H1 (cell line): ENCODE data around the gene FAM8A1. TPM values are rescaled to one million over a fixed set of nuclear protein-coding genes. Genes with fewer than 3 reads are reported as not detected.

ENCODE experiments used
- CTCF ChIA-PET: fragments of 300-600 bp; sonication (Branson Sonifier 250); formaldehyde crosslinking; loops from one replicate; lab custom pipeline; 2021; ENCODE audit not compliant: partially characterized antibody; lab: Charles Lee
- POLR2A ChIA-PET: fragments of 300-600 bp; sonication (Branson Sonifier 250); formaldehyde crosslinking; loops from one replicate; lab custom pipeline; 2021; ENCODE audit warnings: inconsistent platforms; ENCODE audit not compliant: partially characterized antibody; lab: Charles Lee
- DNase-seq, 2 experiments: peaks; one replicate each; pipeline versions ENCODE4 v3.0.0 to v3.0.0-alpha.2; 2010 to 2022; ENCODE audit warnings: low spot score in 2 of 2, low read depth in 1 of 2, mixed read lengths in 1 of 2
- FAIRE-seq: peaks from 2 replicates; lab custom pipeline; 2011; peaks lifted over from hg19 to GRCh38; lab: Jason Lieb, UNC
- H2AFZ ChIP-seq: 2 replicates; pipeline ENCODE4 v1.8.1; 2012; ENCODE audit warnings: low read length, inconsistent platforms
- H2AK5ac ChIP-seq: 2 replicates; pipeline ENCODE4 v1.6.1; 2013; ENCODE audit warnings: low read depth, low read length
- H2BK120ac ChIP-seq: replicated peaks from 2 replicates; pipeline ENCODE3; 2013; ENCODE audit warnings: low read depth, low read length, inconsistent platforms
- H2BK12ac ChIP-seq: 2 replicates; pipeline ENCODE4 v1.6.1; 2013; ENCODE audit warnings: low read depth, low read length
- H2BK15ac ChIP-seq: 2 replicates; pipeline ENCODE4 v1.6.1; 2013; ENCODE audit warnings: low read length
- H2BK20ac ChIP-seq: 2 replicates; pipeline ENCODE4 v1.6.1; 2013; ENCODE audit warnings: low read length
- H2BK5ac ChIP-seq: 2 replicates; pipeline ENCODE4 v1.6.1; 2013; ENCODE audit warnings: low read depth, low read length
- H3K14ac ChIP-seq: 2 replicates; pipeline ENCODE4 v1.6.1; 2013; ENCODE audit warnings: inconsistent platforms; ENCODE audit not compliant: insufficient read length
- H3K18ac ChIP-seq: 2 replicates; pipeline ENCODE4 v1.6.1; 2013; ENCODE audit warnings: low read length; ENCODE audit errors: extremely low read depth
- H3K23ac ChIP-seq: 2 replicates; pipeline ENCODE4 v1.6.1; 2013; ENCODE audit warnings: inconsistent platforms; ENCODE audit not compliant: insufficient read length
- H3K23me2 ChIP-seq: 2 replicates; pipeline ENCODE4 v1.6.1; 2013; ENCODE audit warnings: low read depth, low read length
- H3K27ac ChIP-seq: 2 replicates; pipeline ENCODE4 v1.6.1; 2011; ENCODE audit warnings: low read depth, low read length, inconsistent platforms
- H3K27me3 ChIP-seq, 4 experiments: replicated peaks in 1 of 4; 1 replicate in 1 of 4; 2 replicates in 3 of 4; pipeline versions ENCODE4 v1.6.1 to v1.8.1; 2011 to 2013; ENCODE audit warnings: low read length in 3 of 4, mild to moderate bottlenecking in 3 of 4, inconsistent platforms in 2 of 4, mixed read lengths in 2 of 4, moderate library complexity in 1 of 4; ENCODE audit not compliant: control insufficient read depth in 3 of 4, insufficient read depth in 3 of 4; ENCODE audit errors: extremely low read depth in 1 of 4
- H3K36me3 ChIP-seq, 4 experiments: 2 replicates each; pipeline versions ENCODE4 v1.6.1 to v1.8.1; 2011 to 2013; ENCODE audit warnings: mild to moderate bottlenecking in 4 of 4, low read length in 3 of 4, moderate library complexity in 2 of 4, control low read depth in 1 of 4, inconsistent platforms in 1 of 4; ENCODE audit not compliant: insufficient read depth in 4 of 4, control insufficient read depth in 2 of 4
- H3K4ac ChIP-seq: replicated peaks from 2 replicates; pipeline ENCODE3; 2013; ENCODE audit warnings: low read length, low read depth, mixed read lengths, inconsistent platforms; ENCODE audit not compliant: insufficient read length
- H3K4me1 ChIP-seq, 4 experiments: replicated peaks in 1 of 4; 1 replicate in 1 of 4; 2 replicates in 3 of 4; pipeline versions ENCODE4 v1.6.1 to v1.8.1; 2011 to 2013; ENCODE audit warnings: low read length in 3 of 4, inconsistent platforms in 2 of 4, mixed read lengths in 1 of 4; ENCODE audit not compliant: insufficient read depth in 4 of 4, control insufficient read depth in 3 of 4
- H3K4me2 ChIP-seq, 2 experiments: 2 replicates each; pipeline versions ENCODE4 v1.6.1 to v1.8.1; 2011 to 2013; ENCODE audit warnings: low read depth in 2 of 2, low read length in 2 of 2, control low read depth in 1 of 2, inconsistent platforms in 1 of 2, mild to moderate bottlenecking in 1 of 2; ENCODE audit not compliant: insufficient read depth in 1 of 2
- H3K4me3 ChIP-seq, 4 experiments: fragments of 200-600, 300-600 bp in 1 of 4; sonication (generic), shearing (Covaris generic), sonication (Bioruptor Twin) in 1 of 4; 2 replicates each; pipeline versions ENCODE4 v1.5.1 to v1.8.1; 2011 to 2016; ENCODE audit warnings: low read length in 4 of 4, low read depth in 3 of 4, control low read depth in 2 of 4, inconsistent platforms in 2 of 4, mild to moderate bottlenecking in 2 of 4, mixed read lengths in 1 of 4, moderate library complexity in 1 of 4; ENCODE audit not compliant: insufficient read depth in 2 of 4; ENCODE audit errors: extremely low read depth in 1 of 4
- H3K56ac ChIP-seq: replicated peaks from 2 replicates; pipeline ENCODE3; 2013; ENCODE audit warnings: low read depth, mild to moderate bottlenecking, mixed read lengths, low read length, inconsistent platforms; ENCODE audit not compliant: insufficient read length
- H3K79me1 ChIP-seq: 2 replicates; pipeline ENCODE4 v1.6.1; 2013; ENCODE audit warnings: low read depth, low read length, control low read depth
- H3K79me2 ChIP-seq, 2 experiments: 2 replicates each; pipeline versions ENCODE4 v1.6.1 to v1.8.1; 2012 to 2013; ENCODE audit warnings: low read length in 2 of 2, mild to moderate bottlenecking in 2 of 2, inconsistent platforms in 1 of 2; ENCODE audit not compliant: insufficient read depth in 2 of 2, control insufficient read depth in 1 of 2
- H3K9ac ChIP-seq, 4 experiments: replicated peaks in 1 of 4; 1 replicate in 1 of 4; 2 replicates in 3 of 4; pipeline versions ENCODE4 v1.6.1 to v1.8.1; 2011 to 2013; ENCODE audit warnings: low read depth in 3 of 4, low read length in 3 of 4, control low read depth in 2 of 4, mild to moderate bottlenecking in 2 of 4, moderate library complexity in 2 of 4, inconsistent platforms in 1 of 4; ENCODE audit errors: extremely low read depth in 1 of 4
- H3K9me3 ChIP-seq, 2 experiments: 2 replicates each; pipeline versions ENCODE4 v1.6.1 to v1.8.1; 2012 to 2013; ENCODE audit warnings: mild to moderate bottlenecking in 2 of 2, moderate library complexity in 2 of 2, control low read depth in 1 of 2, inconsistent platforms in 1 of 2, low read depth in 1 of 2, low read length in 1 of 2, mixed read lengths in 1 of 2; ENCODE audit not compliant: insufficient read depth in 2 of 2
- H4K20me1 ChIP-seq, 2 experiments: replicated peaks in 1 of 2; 2 replicates each; pipeline versions ENCODE3 to v1.8.1; 2011 to 2013; ENCODE audit warnings: inconsistent platforms in 2 of 2, low read length in 2 of 2, mild to moderate bottlenecking in 1 of 2; ENCODE audit not compliant: insufficient read depth in 2 of 2, control insufficient read depth in 1 of 2
- H4K5ac ChIP-seq: 2 replicates; pipeline ENCODE4 v1.6.1; 2013; ENCODE audit warnings: low read length, low read depth, mixed read lengths, inconsistent platforms; ENCODE audit not compliant: insufficient read length
- H4K8ac ChIP-seq: 2 replicates; pipeline ENCODE4 v1.8.0; 2013; ENCODE audit warnings: mild to moderate bottlenecking, moderate library complexity, low read length, inconsistent platforms; ENCODE audit not compliant: insufficient read depth; ENCODE audit errors: extremely low read depth
- H4K91ac ChIP-seq: replicated peaks from 2 replicates; pipeline ENCODE3; 2013; ENCODE audit warnings: low read length, mixed read lengths, inconsistent platforms; ENCODE audit not compliant: insufficient read length
- BCL11A ChIP-seq, 2 experiments: IDR thresholded peaks; one replicate each; pipeline ENCODE4 v1.6.1; 2011; ENCODE audit warnings: low read depth in 2 of 2, low read length in 2 of 2, mild to moderate bottlenecking in 2 of 2
- BRCA1 ChIP-seq: IDR thresholded peaks from 2 replicates; pipeline ENCODE4 v1.6.1; 2012; ENCODE audit warnings: low read depth, low read length, improper control_type of control experiment
- POLR2AphosphoS5 ChIP-seq: IDR thresholded peaks from 2 replicates; pipeline ENCODE4 v1.6.1; 2011; ENCODE audit warnings: low read depth, low read length
- RBBP5 ChIP-seq: IDR thresholded peaks from 2 replicates; pipeline ENCODE4 v1.7.1; 2012; ENCODE audit warnings: low read depth, mild to moderate bottlenecking, inconsistent platforms, low read length, moderate library complexity, borderline replicate concordance
- SIRT6 ChIP-seq: IDR thresholded peaks from one replicate; pipeline ENCODE4 v1.7.1; 2012; ENCODE audit warnings: low read length, inconsistent platforms
- SP4 ChIP-seq: IDR thresholded peaks from 2 replicates; pipeline ENCODE4 v1.6.1; 2012; ENCODE audit warnings: low read length, inconsistent platforms
- SRF ChIP-seq: IDR thresholded peaks from 2 replicates; pipeline ENCODE4 v1.6.1; 2011; ENCODE audit warnings: mild to moderate bottlenecking, low read depth, low read length, moderate library complexity
- SUZ12 ChIP-seq: fragments of 200-600 bp; sonication (generic); IDR thresholded peaks from 2 replicates; pipeline ENCODE4 v1.6.1; 2012; ENCODE audit warnings: mild to moderate bottlenecking, inconsistent platforms, low read length, moderate library complexity, mixed read lengths
- WGBS, 2 experiments: shearing (Covaris generic) in 1 of 2; methylation state at CpG; one replicate each; pipeline versions ENCODE4 v1.1.6 to v1.1.7; 2013 to 2015; ENCODE audit warnings: low lambda C conversion rate in 2 of 2, mixed read lengths in 2 of 2, inconsistent platforms in 1 of 2, low coverage in 1 of 2, missing lambda C conversion rate in 1 of 2; ENCODE audit not compliant: insufficient replicate concordance in 2 of 2, insufficient coverage in 1 of 2, insufficient read length in 1 of 2; ENCODE audit errors: extremely low coverage in 1 of 2, missing lambda C conversion rate in 1 of 2; 5-methylcytosine and 5-hydroxymethylcytosine counted together
- polyA plus RNA-seq, 7 experiments: library from polyadenylated mRNA; depleted of rRNA in 3 of 7; stranded (reverse) in 5 of 7; unstranded in 2 of 7; fragments of >200 nt in 5 of 7; fragments of 200-250 nt in 2 of 7; gene quantifications; 1 replicate in 5 of 7; 2 replicates in 1 of 7; 4 replicates in 1 of 7; pipeline versions ENCODE4 v1.2.1 to v1.2.3, GENCODE V29; 2011 to 2013; ENCODE audit warnings: missing spikeins in 2 of 7, mixed read lengths in 2 of 7
- total RNA-seq: library from RNA; stranded (reverse); fragmentation: NEBNext Ultra II Directional; extraction: Animal tissue kit (Norgen Biotek cat#: 25700); gene quantifications from 2 replicates; pipeline ENCODE4 v1.2.1, GENCODE V29; 2021

The FAM8A1 gene
- total and polyA plus RNA-seq, 2 of the 8 experiments (the other 6 are each of a cell fraction or from before 2014, with no cell fraction given), result 3.4 to 9.2 TPM

GRCh38 chr6:17615794-17616193 lies 15.7 kb downstream of the FAM8A1 start:
- no peaks in the 10 kb centered on the region for H3K79me1 ChIP-seq
- DNase-seq (no peak), FAIRE-seq (no peak)
- no peak overlapping the region for H3K14ac ChIP-seq
- H2BK12ac ChIP-seq, result no peak overlapping the region
- no peak overlapping the region for H2AK5ac ChIP-seq
- peaks cover 0 to 22% of the 10 kb centered on the region in 2 experiments; a peak in 2 of 4 replicates for H3K79me2 ChIP-seq
- peaks cover 0 to 2% of the 10 kb centered on the region in 2 experiments for H4K20me1 ChIP-seq
- no peak overlapping the region for H3K27ac ChIP-seq
- no peak overlapping the region for H3K4me3 ChIP-seq
- no peak overlapping the region for H2BK5ac ChIP-seq
- no peaks in the 10 kb centered on the region for H3K9me3 ChIP-seq
- H3K27me3 ChIP-seq, result no peaks in the 10 kb centered on the region
- H3K23me2 ChIP-seq, result no peaks in the 10 kb centered on the region
- H2BK15ac ChIP-seq, result no peak overlapping the region
- no peak overlapping the region for H3K18ac ChIP-seq
- H3K23ac ChIP-seq, result no peak overlapping the region
- H3K56ac ChIP-seq, result no peak overlapping the region
- ChIA-PET CTCF (no interaction called here), POLR2A (no interaction called here)
- no peak overlapping the region for H2AFZ ChIP-seq
- no peak for TF ChIP-seq SUZ12
- TF ChIP-seq POLR2AphosphoS5, result no peak
- TF ChIP-seq BRCA1, result no peak
- no peak for TF ChIP-seq RBBP5
- TF ChIP-seq SRF, result no peak
- no peak for TF ChIP-seq BCL11A (IDR thresholded peaks at IDR 0.05; ENCODE audit: low read depth in 2 of 2, low read length in 2 of 2)
- no peak for TF ChIP-seq SP4
- no peak for TF ChIP-seq SIRT6
- no peak overlapping the region for H3K4me2 ChIP-seq
- no peak overlapping the region for H4K5ac ChIP-seq
- H3K4me1 ChIP-seq, result no peaks in the 10 kb centered on the region
- no peak overlapping the region for H2BK120ac ChIP-seq
- no peak overlapping the region for H2BK20ac ChIP-seq
- peaks cover 5 to 34% (median 17%) of the 10 kb centered on the region in 4 experiments; a peak in 5 of 8 replicates for H3K36me3 ChIP-seq
- H3K9ac ChIP-seq, result no peak overlapping the region
- no peak overlapping the region for H4K91ac ChIP-seq
- H4K8ac ChIP-seq, result no peak overlapping the region
- no peak overlapping the region for H3K4ac ChIP-seq
- WGBS, 2 experiments, result 87% methylated on average over 4 of the region's 4 CpGs; no CpG with 5 or more reads in 1 of the 2 experiments
